Peyer's patch (tissue), 4 donors: ENCODE data around the gene GPR151. TPM values are rescaled to one million over a fixed set of nuclear protein-coding genes. Genes with fewer than 3 reads are reported as not detected.

ENCODE experiments used
- DNase-seq, 3 donors: peaks; one replicate each; pipeline ENCODE4 v3.0.0-alpha.2; 2017 to 2019
- H3K27ac ChIP-seq, 4 donors: fragments of 200-600 bp; sonication (generic); one replicate each; pipeline ENCODE4 v1.5.1; 2016 to 2019
- H3K27me3 ChIP-seq, 2 donors: fragments of 200-600 bp; sonication (generic); one replicate each; pipeline ENCODE4 v1.5.1; 2019
- H3K36me3 ChIP-seq, 3 donors: fragments of 200-600 bp; sonication (generic); one replicate each; pipeline ENCODE4 v1.5.1; 2016 to 2019
- H3K4me1 ChIP-seq, 4 donors: fragments of 200-600 bp; sonication (generic); one replicate each; pipeline ENCODE4 v1.5.1; 2016 to 2019
- H3K4me3 ChIP-seq, 4 donors: fragments of 200-600 bp; sonication (generic); 1 replicate in 3 of 4; 2 replicates in 1 of 4; pipeline ENCODE4 v1.5.1; 2016 to 2019; ENCODE audit warnings: mild to moderate bottlenecking in 1 of 4
- H3K9me3 ChIP-seq, 4 donors: fragments of 200-600 bp; sonication (generic); one replicate each; pipeline ENCODE4 v1.5.1; 2016 to 2019; ENCODE audit warnings: mild to moderate bottlenecking in 1 of 4
- POLR2A ChIP-seq, 2 donors: fragments of 450-650 bp; IDR thresholded peaks; one replicate each; pipeline ENCODE4 v1.5.1; 2017; ENCODE audit warnings: antibody characterized with exemption in 2 of 2, mild to moderate bottlenecking in 2 of 2, moderate library complexity in 2 of 2
- total RNA-seq, 4 donors: library from RNA; depleted of rRNA; stranded (reverse); fragments of >200 nt; gene quantifications; one replicate each; pipeline ENCODE4 v1.1.0, GENCODE V29; 2016
- TF ChIP-seq, protein P1 (sequence below), 6 experiments: fragments of 450-650 bp in 4 of 6; fragments of 200-600 bp in 2 of 6; sonication (generic) in 1 of 6; IDR thresholded peaks; one replicate each; pipeline ENCODE4 v1.5.1; 2017 to 2019; ENCODE audit warnings: antibody characterized with exemption in 6 of 6, mild to moderate bottlenecking in 3 of 6, moderate library complexity in 1 of 6

Gene GPR151
- total RNA-seq, 4 donors from 2014 or later: not detected

DNA sequence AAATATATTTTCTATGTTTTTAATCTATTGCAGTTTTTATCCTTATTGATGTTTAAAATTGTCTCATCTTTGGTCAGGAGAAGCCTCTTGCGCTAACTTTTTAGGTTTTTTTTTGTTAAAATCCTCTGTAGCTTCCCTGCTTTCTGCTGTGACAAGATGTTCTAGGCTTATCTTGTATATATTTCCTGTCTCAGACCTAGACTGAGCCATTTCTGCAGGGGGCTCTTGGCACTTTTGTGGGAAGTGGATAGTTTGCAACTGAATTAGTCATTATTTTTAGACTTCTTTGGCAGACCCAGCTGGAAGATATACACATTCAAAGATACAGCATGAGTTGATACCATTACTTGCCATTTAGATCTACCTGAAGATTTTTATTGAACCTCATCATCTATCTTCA lies 40.1 kb downstream of the GPR151 start:
- no peak overlapping the region for H3K27ac ChIP-seq
- H3K27me3 ChIP-seq: no peaks in the 10 kb centered on the region
- no peak for TF ChIP-seq POLR2A (IDR thresholded peaks at IDR 0.05)
- TF ChIP-seq, protein P1, sequence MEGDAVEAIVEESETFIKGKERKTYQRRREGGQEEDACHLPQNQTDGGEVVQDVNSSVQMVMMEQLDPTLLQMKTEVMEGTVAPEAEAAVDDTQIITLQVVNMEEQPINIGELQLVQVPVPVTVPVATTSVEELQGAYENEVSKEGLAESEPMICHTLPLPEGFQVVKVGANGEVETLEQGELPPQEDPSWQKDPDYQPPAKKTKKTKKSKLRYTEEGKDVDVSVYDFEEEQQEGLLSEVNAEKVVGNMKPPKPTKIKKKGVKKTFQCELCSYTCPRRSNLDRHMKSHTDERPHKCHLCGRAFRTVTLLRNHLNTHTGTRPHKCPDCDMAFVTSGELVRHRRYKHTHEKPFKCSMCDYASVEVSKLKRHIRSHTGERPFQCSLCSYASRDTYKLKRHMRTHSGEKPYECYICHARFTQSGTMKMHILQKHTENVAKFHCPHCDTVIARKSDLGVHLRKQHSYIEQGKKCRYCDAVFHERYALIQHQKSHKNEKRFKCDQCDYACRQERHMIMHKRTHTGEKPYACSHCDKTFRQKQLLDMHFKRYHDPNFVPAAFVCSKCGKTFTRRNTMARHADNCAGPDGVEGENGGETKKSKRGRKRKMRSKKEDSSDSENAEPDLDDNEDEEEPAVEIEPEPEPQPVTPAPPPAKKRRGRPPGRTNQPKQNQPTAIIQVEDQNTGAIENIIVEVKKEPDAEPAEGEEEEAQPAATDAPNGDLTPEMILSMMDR (IDR thresholded peaks at IDR 0.05): no peak
- no peak overlapping the region for H3K4me3 ChIP-seq
- no peaks in the 10 kb centered on the region for H3K9me3 ChIP-seq
- no peaks in the 10 kb centered on the region for H3K4me1 ChIP-seq
- DNase-seq: no peak
- peaks cover 0 to 56% (median 0%) of the 10 kb centered on the region in 3 donors for H3K36me3 ChIP-seq

DNA sequence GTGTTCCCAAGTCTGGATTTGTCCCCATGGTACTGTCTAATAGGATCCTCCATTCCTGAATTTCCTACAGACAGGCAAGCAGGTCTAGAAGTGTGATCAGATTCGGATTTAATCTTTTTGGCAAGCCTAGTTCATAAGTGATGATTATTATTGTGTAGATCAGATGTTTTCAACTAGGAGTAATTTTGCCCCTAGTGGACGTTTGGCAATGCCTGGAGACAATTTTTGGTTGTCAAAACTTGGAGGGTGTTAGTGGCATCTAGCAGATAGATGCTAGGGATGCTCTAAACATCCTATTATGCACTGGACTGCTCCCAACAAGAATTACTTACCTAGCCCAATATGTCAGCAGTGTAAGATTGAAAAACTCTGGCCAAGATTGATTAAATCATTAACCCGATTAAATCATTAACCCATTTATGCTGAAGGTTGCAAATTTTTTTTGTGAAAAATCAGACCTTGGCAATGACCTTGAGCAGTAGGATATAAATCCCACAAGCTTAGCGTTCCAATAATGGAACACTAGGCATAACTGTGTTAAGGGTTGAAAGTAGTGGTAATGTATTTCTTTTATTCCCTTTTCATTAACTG lies 40.7 kb downstream of the GPR151 start:
- Histone ChIP-seq H3K9me3 (no peaks in the 10 kb centered on the region), H3K4me1 (no peaks in the 10 kb centered on the region), H3K36me3 (peaks cover 0 to 59% (median 0%) of the 10 kb centered on the region in 3 donors), H3K27me3 (no peaks in the 10 kb centered on the region), H3K27ac (no peak overlapping the region), H3K4me3 (no peak overlapping the region)
- TF ChIP-seq POLR2A (IDR thresholded peaks at IDR 0.05): no peak
- TF ChIP-seq, protein P1 (IDR thresholded peaks at IDR 0.05): no peak
- DNase-seq: no peak

DNA sequence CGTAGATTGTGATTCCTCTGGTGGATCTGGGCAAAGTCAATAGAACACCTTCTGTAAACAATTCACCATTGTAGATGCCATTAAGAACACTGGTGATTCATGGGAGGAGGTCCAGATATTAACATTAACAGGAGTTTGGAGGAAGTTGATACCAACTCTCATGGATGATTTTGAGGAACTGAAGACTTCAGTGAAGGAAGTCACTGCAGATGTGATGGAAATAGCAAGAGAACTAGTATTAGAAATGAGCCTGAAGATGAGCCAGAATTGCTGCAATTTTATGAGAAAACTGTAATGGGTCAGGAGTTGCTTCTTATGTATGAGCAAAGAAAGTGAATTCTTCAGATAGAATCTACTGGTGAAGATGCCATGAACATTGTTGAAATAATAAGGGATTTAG lies 41.9 kb downstream of the GPR151 start:
- TF ChIP-seq, protein P1 (IDR thresholded peaks at IDR 0.05): no peak
- no peak for TF ChIP-seq POLR2A (IDR thresholded peaks at IDR 0.05)
- Histone ChIP-seq H3K27ac (no peak overlapping the region), H3K27me3 (no peaks in the 10 kb centered on the region), H3K36me3 (peaks cover 0 to 59% (median 0%) of the 10 kb centered on the region in 3 donors), H3K4me1 (no peaks in the 10 kb centered on the region), H3K4me3 (no peak overlapping the region), H3K9me3 (no peaks in the 10 kb centered on the region)
- no peak for DNase-seq

DNA sequence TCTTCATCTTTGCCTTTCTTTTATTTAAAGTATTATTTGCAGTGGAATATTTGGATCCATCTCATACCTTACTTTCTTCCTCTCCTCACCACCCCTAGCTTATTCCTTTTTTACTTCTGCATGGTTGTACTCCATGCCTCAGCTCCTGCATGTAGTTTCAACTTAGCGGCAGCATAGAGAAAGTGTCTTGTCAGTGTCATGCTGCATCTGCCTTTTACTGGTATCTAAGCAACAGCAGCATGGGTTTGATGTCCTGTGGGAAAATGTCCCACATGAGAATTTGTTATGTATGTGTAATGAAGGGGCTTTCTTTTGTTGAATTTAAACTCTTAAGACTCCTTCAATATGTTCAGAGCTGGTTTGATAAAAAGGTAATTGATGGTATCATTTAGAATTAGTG lies 48.2 kb downstream of the GPR151 start:
- TF ChIP-seq, protein P1 (IDR thresholded peaks at IDR 0.05): no peak
- TF ChIP-seq POLR2A (IDR thresholded peaks at IDR 0.05): no peak
- Histone ChIP-seq H3K36me3 (peaks cover 0 to 70% (median 0%) of the 10 kb centered on the region in 3 donors), H3K9me3 (no peaks in the 10 kb centered on the region), H3K27me3 (no peaks in the 10 kb centered on the region), H3K4me3 (no peak overlapping the region), H3K4me1 (no peaks in the 10 kb centered on the region), H3K27ac (no peak overlapping the region)
- no peak for DNase-seq

DNA sequence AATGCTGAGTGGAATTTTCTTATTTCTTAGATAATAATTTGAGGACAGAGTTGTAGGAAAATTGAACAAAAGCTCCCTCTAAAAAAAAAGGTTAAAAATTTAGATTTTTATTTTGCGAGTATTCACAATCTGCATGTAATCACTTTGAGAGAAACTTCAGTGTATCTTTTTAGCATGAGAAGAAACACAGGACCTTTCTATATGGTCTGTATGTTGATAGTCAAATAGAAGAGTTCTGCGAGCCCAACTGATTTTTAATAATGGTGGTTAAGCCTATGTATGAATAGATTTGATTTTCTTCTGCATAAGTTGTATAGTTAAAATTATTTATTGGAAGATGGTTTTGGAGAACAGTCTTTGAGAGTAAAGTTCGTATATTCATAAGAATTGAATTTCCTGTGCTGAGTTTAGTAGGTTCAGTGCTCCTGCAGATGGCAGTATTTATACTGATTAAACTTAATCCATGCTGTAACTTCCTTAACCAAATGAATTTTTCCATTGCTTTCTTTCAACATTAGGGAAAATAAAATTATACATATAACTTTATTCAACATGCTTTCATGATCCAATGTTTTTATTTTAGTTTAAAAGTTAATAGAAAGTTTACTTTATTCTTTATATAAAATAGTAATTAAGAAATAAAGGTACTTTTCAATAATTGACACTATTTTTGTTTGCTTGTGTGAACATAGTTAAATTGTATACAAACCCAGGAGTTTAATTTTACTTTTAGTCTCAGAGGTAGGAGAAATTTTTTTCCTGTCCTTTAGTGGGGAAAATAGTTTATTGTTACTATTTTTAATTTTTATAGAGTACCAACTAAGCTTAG lies 49.3 kb downstream of the GPR151 start:
- no peak overlapping the region for H3K27ac ChIP-seq
- H3K4me3 ChIP-seq: no peak overlapping the region
- H3K36me3 ChIP-seq: peaks cover 0 to 65% (median 0%) of the 10 kb centered on the region in 3 donors
- H3K27me3 ChIP-seq: no peaks in the 10 kb centered on the region
- no peak for DNase-seq
- H3K9me3 ChIP-seq: no peaks in the 10 kb centered on the region
- no peaks in the 10 kb centered on the region for H3K4me1 ChIP-seq
- TF ChIP-seq, protein P1 (IDR thresholded peaks at IDR 0.05): peak in 4 of 6 experiments; percentile 18 to 27 (median 26)
- TF ChIP-seq POLR2A (IDR thresholded peaks at IDR 0.05): no peak
